H1 (cell line): ENCODE data around the gene SGK1. TPM values are rescaled to one million over a fixed set of nuclear protein-coding genes. Genes with fewer than 3 reads are reported as not detected.

Experiments
- BACH1 ChIP-seq: IDR thresholded peaks from 2 replicates; pipeline ENCODE4 v1.6.1; 2012; ENCODE audit warnings: low read length, improper control_type of control experiment
- polyA plus RNA-seq, 7 experiments: library from polyadenylated mRNA; depleted of rRNA in 3 of 7; stranded (reverse) in 5 of 7; unstranded in 2 of 7; fragments of >200 nt in 5 of 7; fragments of 200-250 nt in 2 of 7; gene quantifications; 1 replicate in 5 of 7; 2 replicates in 1 of 7; 4 replicates in 1 of 7; pipeline versions ENCODE4 v1.2.1 to v1.2.3, GENCODE V29; 2011 to 2013; ENCODE audit warnings: missing spikeins in 2 of 7, mixed read lengths in 2 of 7
- total RNA-seq: library from RNA; stranded (reverse); fragmentation: NEBNext Ultra II Directional; extraction: Animal tissue kit (Norgen Biotek cat#: 25700); gene quantifications from 2 replicates; pipeline ENCODE4 v1.2.1, GENCODE V29; 2021

The SGK1 gene
- total and polyA plus RNA-seq, 2 of the 8 experiments (the other 6 are each of a cell fraction or from before 2014, with no cell fraction given), result 14.5 to 18.4 TPM

DNA sequence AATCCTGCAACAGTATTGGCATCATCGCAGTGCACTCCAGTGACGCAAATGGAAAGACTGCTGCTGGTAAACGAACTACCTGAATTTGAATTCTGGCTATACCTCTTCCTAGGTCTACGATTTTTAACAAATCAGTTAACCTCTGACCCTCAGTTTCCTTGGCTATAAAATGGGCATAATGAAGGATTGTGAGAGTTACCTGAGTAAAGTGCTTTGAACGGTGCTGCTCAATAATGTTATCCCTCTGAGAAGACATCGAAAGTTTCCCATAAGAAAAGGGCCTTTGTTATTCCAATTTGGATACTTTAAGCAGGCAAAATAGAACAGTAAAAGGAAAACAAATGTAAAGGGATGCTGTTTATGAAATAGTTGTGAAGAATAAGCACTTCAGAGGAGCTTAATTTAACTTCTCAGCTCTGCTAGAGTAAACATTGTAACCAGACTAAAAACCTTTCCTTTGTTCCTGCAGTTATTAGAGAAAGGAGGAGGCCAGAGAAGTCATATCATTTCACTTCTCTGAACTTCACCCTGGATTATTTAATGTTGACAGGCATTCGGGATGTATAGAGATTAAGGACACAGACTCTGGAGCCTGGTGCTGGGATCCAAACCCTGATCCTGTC is 5.8 kb downstream of the SGK1 start (continued):
- no peak for TF ChIP-seq BACH1
- TF ChIP-seq, all 59 proteins: peak for 7
